OCI-LY1 (cell line): ENCODE measurements around the gene SCGB3A1.

Experiments used
- EZH2 ChIP-seq: fragments of 200-600 bp; sonication (generic), shearing (Covaris generic); IDR thresholded peaks from 2 replicates; pipeline ENCODE4 v1.8.0; 2017; ENCODE audit warnings: borderline replicate concordance, mixed run types, mild to moderate bottlenecking, antibody characterized with exemption, low read length, moderate library complexity, mixed read lengths
- TF ChIP-seq, protein P1 (sequence below): fragments of 200-600 bp; sonication (generic), shearing (Covaris generic); IDR thresholded peaks from 2 replicates; pipeline ENCODE4 v1.5.1; 2017; ENCODE audit warnings: mild to moderate bottlenecking, antibody characterized with exemption, low read length, moderate library complexity, mixed read lengths

DNA sequence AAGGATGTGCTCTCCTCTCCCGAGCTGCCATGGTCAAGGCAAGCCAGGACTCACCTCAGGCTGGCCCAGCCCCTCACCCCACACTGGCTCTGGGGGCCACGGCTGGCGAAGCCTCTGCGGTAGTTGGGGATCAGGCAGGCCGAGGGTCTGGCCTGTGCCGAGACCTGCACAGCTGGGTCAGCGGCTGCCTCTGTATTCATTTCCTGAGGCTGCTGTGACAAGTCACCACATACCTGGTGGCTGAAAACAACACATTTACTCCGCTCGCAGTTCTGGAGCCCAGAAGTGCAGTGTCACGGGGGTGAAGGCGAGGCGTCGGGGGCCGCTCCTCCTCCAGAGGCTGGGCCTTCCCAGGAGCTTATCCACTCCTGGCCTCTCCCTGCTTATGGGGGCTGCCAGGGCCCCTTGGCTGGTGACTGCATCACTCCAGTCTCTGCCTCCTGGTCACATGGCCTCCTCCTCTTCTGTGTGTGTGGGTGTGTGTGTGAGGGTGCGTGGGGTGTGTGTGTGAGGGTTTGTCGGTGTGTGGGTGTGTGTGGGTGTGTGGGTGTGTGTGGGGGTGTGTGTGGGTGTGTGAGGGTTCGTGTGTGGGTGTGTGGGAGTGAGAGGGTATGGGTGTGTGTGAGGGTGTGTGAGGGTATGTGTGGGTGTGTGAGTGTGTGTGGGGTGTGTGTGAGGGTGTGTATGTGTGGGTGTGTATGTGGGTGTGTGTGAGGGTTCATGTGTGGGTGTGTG is 3.2 kb upstream of the SCGB3A1 start:
- TF ChIP-seq, protein P1, sequence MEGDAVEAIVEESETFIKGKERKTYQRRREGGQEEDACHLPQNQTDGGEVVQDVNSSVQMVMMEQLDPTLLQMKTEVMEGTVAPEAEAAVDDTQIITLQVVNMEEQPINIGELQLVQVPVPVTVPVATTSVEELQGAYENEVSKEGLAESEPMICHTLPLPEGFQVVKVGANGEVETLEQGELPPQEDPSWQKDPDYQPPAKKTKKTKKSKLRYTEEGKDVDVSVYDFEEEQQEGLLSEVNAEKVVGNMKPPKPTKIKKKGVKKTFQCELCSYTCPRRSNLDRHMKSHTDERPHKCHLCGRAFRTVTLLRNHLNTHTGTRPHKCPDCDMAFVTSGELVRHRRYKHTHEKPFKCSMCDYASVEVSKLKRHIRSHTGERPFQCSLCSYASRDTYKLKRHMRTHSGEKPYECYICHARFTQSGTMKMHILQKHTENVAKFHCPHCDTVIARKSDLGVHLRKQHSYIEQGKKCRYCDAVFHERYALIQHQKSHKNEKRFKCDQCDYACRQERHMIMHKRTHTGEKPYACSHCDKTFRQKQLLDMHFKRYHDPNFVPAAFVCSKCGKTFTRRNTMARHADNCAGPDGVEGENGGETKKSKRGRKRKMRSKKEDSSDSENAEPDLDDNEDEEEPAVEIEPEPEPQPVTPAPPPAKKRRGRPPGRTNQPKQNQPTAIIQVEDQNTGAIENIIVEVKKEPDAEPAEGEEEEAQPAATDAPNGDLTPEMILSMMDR, result no peak
- TF ChIP-seq EZH2, result no peak
